GM04504 (cell line): ENCODE data around the gene GRM7.

ENCODE experiments used
- DNase-seq: peaks from one replicate; pipeline ENCODE4 v3.0.0-alpha.2; 2012; ENCODE audit warnings: low read depth

The GRM7 gene

GRCh38 chr3:7307410-7307809 lies 446.5 kb downstream of the GRM7 start:
- DNase-seq, result no peak

- no peak for DNase-seq
Observed at GRCh38 chr3:7309641-7310102, 448.8 kb downstream of the GRM7 start.

- no peak for DNase-seq
Observed at GRCh38 chr3:7315037-7315436, 454.1 kb downstream of the GRM7 start.

- no peak for DNase-seq
Observed at GRCh38 chr3:7322957-7323669, 462.2 kb downstream of the GRM7 start.

- no peak for DNase-seq
Observed at GRCh38 chr3:7328339-7328738, 467.4 kb downstream of the GRM7 start.

GRCh38 chr3:7332696-7333095 lies 471.8 kb downstream of the GRM7 start:
- no peak for DNase-seq

- no peak for DNase-seq
Observed at GRCh38 chr3:7333125-7333524, 472.2 kb downstream of the GRM7 start.

GRCh38 chr3:7340795-7341194 lies 479.9 kb downstream of the GRM7 start:
- DNase-seq, result no peak

- no peak for DNase-seq
Observed at GRCh38 chr3:7346364-7346763, 485.4 kb downstream of the GRM7 start.

GRCh38 chr3:7357101-7357500 lies 496.2 kb downstream of the GRM7 start:
- DNase-seq, result no peak

GRCh38 chr3:7367968-7368367 lies 507.1 kb downstream of the GRM7 start:
- no peak for DNase-seq

GRCh38 chr3:7368597-7368996 lies 507.7 kb downstream of the GRM7 start:
- no peak for DNase-seq

- DNase-seq, result no peak
Observed at GRCh38 chr3:7371693-7372572, 511.0 kb downstream of the GRM7 start.

GRCh38 chr3:7377103-7377502 lies 516.2 kb downstream of the GRM7 start:
- no peak for DNase-seq

- no peak for DNase-seq
Observed at GRCh38 chr3:7381741-7382140, 520.8 kb downstream of the GRM7 start.

- no peak for DNase-seq
Observed at GRCh38 chr3:7382293-7383010, 521.5 kb downstream of the GRM7 start.

- DNase-seq, result no peak
Observed at GRCh38 chr3:7385635-7386034, 524.7 kb downstream of the GRM7 start.

GRCh38 chr3:7388026-7388425 lies 527.1 kb downstream of the GRM7 start:
- DNase-seq, result no peak

- no peak for DNase-seq
Observed at GRCh38 chr3:7392206-7392605, 531.3 kb downstream of the GRM7 start.

- DNase-seq, result no peak
Observed at GRCh38 chr3:7393944-7394605, 533.2 kb downstream of the GRM7 start.

GRCh38 chr3:7396534-7396933 lies 535.6 kb downstream of the GRM7 start:
- DNase-seq, result no peak

- DNase-seq, result no peak
Observed at GRCh38 chr3:7397097-7397496, 536.2 kb downstream of the GRM7 start.
